HEK293T (cell line): Measurements from ENCODE around the gene OR2M2.

Source experiments
- ARNT ChIP-seq: fragments of 450-650 bp; IDR thresholded peaks from 2 replicates; pipeline ENCODE4 v1.6.1; 2017; ENCODE audit warnings: mild to moderate bottlenecking
- ELF4 ChIP-seq: fragments of 450-650 bp; IDR thresholded peaks from 2 replicates; pipeline ENCODE4 v1.6.1; 2017; ENCODE audit warnings: antibody characterized with exemption
- FOXA1 ChIP-seq: fragments of 450-650 bp; IDR thresholded peaks from 2 replicates; pipeline ENCODE4 v1.6.1; 2016; ENCODE audit warnings: mild to moderate bottlenecking
- FOXM1 ChIP-seq: fragments of 450-650 bp; IDR thresholded peaks from 2 replicates; pipeline ENCODE4 v1.6.1; 2017; ENCODE audit warnings: mild to moderate bottlenecking, borderline replicate concordance
- HDGF ChIP-seq: fragments of 450-650 bp; IDR thresholded peaks from 2 replicates; pipeline ENCODE4 v1.6.1; 2017; ENCODE audit warnings: antibody characterized with exemption, borderline replicate concordance
- L3MBTL2 ChIP-seq: fragments of 450-650 bp; conservative IDR thresholded peaks from 2 replicates; pipeline ENCODE4 v1.6.1; 2016; ENCODE audit warnings: mild to moderate bottlenecking
- LEF1 ChIP-seq: fragments of 450-650 bp; IDR thresholded peaks from 2 replicates; pipeline ENCODE4 v1.6.1; 2017; ENCODE audit warnings: mild to moderate bottlenecking, borderline replicate concordance
- NFRKB ChIP-seq: fragments of 450-650 bp; IDR thresholded peaks from 2 replicates; pipeline ENCODE4 v1.6.1; 2016; ENCODE audit warnings: mild to moderate bottlenecking, moderate library complexity
- SP1 ChIP-seq: fragments of 450-650 bp; IDR thresholded peaks from 2 replicates; pipeline ENCODE4 v1.6.1; 2017
- SUZ12 ChIP-seq: fragments of 450-650 bp; IDR thresholded peaks from 2 replicates; pipeline ENCODE4 v1.6.1; 2016; ENCODE audit warnings: mild to moderate bottlenecking

GRCh38 chr1:248164031-248164430 lies 10.6 kb upstream of the OR2M2 start:
- no peak for TF ChIP-seq FOXM1
- no peak for TF ChIP-seq NFRKB
- no peak for TF ChIP-seq SUZ12
- TF ChIP-seq FOXA1 = no peak
- TF ChIP-seq ARNT = no peak
- TF ChIP-seq ELF4 = no peak
- TF ChIP-seq LEF1 = no peak
- no peak for TF ChIP-seq SP1
- TF ChIP-seq HDGF = no peak
- no peak for TF ChIP-seq L3MBTL2
